NCI-H345 treated with DMSO at 0.1 percent for 48 hours (cell line): ENCODE measurements around the gene STK38.
"Not testable (repeated sequence)": the region's sequence is repeated elsewhere in the genome, so short reads cannot be mapped to it uniquely, and the experiment has no call there.

Experiments used
- DNase-seq: peaks from one replicate; lab custom pipeline; 2025; ENCODE audit not compliant: unreplicated experiment; lab: John Stamatoyannopoulos, UW

STK38 gene

GRCh38 chr6:36546920-36547645 lies at the start of gene STK38:
Gene STK38 (minus strand): TSS chr6:36547479. CDS start chr6:36540202, 7,277 bp downstream.
- peak; percentile 72 for DNase-seq

GRCh38 chr6:36596356-36596755 lies 49.1 kb upstream of the STK38 start:
- no peak for DNase-seq

DNA sequence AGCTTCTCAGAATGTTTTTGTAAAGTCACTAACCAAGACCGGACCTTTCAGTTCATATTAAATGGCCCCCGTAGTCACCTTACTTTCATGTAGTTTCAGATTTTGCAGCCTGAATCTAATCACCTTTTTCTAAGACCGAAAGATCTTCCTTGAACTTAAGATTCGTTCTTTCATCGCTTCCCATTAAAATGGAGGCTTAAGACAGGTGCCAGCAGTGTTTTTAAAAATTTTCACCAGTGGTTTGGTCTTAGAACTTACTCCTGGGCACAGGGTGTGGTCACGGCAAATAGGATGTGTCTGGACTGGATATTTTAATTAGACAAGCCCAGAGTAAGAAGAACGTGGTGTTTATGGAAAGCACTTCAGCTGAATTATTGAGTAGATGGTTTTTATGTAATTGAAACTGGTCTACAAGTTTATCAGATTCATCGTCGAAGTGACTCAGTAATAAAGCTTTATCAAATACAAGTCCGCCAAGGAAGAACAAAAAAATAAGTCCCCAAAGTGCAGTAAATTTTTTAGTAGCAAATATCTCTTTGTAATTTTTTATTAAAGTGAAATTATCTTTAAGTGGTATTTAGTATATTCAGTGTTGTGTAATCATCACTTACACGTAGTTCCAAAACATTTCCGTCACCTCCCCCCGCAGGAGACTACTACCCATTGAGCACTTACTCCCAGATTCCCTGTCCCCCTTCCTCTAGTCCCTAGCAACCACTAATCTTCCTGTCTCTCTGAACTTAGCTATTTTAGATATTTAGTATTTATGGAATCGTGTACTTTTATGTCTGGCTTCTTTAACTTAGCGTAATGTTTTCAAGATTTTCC lies 47.8 kb upstream of the STK38 start:
- DNase-seq: peak; percentile 29

DNA sequence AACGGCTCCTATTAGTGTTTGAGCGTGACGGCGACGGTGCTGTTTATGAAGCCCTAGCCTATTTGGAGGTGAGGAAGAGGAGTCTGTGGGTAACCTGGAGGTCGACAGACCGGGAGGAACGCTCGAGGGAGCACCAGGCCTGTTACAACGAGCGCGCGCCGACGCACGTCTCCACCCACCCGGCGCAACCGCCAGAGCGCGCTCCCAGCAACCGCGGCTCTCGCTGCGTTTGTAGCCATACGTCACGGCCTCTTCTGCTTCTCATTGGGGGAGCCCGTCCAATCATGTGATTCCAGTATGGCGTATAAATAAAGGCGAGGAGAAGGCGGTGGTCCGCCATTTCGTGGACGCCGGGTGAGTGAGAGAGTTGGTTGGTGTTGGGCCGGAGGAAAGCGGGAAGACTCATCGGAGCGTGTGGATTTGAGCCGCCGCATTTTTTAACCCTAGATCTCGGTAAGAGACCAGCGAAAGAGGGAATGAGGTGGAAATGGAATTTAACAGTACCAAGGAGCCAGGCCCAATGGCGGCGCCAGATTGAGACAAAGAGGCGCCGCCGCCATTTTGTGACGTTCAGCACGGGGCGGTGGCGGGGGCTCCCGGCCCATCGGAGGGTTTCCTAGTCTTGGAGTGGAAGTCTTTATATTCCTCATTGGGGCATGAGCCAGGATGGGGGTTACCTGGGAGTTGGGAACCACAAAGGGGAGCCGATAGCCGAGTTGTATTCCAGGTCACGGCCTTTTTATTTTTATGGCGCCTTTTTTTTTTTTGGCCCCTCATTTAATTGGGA lies 46.9 kb upstream of the STK38 start, which contains the start of gene SRSF3:
Gene SRSF3, plus strand, starts transcription at position 334 of the 787 bp plus-strand sequence. CDS start 2,401 bp downstream, outside the sequence.
- peak; percentile 97 for DNase-seq

- DNase-seq: peak; percentile 72
Observed at GRCh38 chr6:36593569-36594028, 46.3 kb upstream of the STK38 start.

DNA sequence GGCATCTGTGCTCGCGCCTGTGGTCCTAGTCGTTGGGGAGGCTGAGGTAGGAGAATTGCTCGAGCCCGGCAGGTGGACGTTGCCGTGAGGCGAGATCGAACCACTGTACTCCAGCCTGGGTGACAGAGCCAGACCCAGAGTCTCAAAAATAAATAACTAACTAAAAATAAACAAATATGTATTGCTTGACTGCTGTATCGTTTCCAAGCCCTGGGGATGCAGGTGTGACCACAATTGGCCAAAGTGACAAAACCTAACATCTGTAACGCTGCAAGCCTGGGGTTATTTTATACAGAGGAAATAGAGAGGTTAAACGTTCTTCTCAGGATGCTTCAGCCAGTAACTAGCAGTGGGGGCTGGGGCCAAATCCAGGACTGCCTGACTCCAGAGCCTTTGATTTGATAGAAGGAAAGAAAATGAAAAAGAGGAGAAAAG lies 45.0 kb upstream of the STK38 start:
- no peak for DNase-seq

GRCh38 chr6:36590237-36590636 lies 43.0 kb upstream of the STK38 start:
- no peak for DNase-seq

DNA sequence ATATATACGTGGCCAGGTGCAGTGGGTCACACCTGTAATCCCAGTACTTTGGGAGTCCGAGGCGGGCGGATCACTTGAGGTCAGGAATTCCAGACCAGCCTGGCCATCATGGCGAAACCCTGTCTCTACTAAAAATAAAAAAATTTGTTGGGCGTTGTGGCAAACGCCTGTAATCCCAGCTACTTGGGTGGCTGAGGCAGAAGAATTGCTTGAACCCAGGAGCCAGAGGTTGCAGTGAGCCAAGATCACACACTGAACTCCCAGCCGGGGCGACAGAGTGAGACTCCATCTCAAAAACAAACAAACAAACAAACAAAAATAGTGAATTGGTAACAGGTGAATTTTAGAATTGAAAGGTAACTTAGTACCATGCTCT lies 41.7 kb upstream of the STK38 start:
- not testable (repeated sequence) for DNase-seq

DNA sequence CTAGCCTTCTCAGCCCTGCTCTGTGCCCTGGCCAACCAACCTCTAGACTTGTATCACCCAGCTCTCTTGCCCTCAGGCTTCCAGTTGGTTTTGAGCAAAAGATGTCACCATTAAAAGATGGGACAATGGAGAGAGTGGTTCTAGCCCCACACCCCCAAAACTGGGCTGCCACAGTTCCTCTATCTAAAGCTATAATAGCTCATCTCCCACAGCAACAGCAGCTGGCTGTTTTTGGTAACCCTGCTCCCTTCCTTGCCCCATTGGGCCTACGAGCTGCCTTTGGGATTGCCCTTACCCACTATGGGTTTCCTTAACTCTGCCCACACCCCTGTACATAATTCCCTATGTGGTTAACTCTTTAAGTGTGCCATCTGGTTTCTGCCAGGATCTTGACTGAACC lies 39.3 kb upstream of the STK38 start:
- no peak for DNase-seq

- DNase-seq: no peak
Observed at GRCh38 chr6:36581716-36582115, 34.4 kb upstream of the STK38 start.

GRCh38 chr6:36580184-36580526 lies 32.9 kb upstream of the STK38 start:
- no peak for DNase-seq

- no peak for DNase-seq
Observed at GRCh38 chr6:36578431-36578830, 31.2 kb upstream of the STK38 start.

DNA sequence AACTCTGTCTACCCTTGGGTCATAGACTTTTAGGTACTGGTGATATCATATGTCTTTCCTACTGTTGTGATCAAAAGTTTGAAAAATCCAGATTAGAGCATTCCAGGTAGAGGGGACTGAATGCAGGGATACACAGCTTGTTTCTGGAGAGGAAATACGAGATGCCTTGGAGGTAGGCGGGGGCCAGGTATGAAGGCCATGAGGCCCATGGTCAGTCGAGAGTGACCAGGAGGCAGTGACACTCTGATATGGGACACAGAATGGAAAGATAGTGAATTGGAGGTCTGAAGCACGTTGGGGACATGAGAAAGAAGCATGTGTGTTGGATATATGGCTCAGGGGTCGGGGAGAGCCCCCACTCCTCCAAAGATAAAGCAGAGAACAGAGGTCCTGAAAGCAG lies 30.8 kb upstream of the STK38 start:
- DNase-seq: no peak

GRCh38 chr6:36577301-36577700 lies 30.0 kb upstream of the STK38 start:
- no peak for DNase-seq

DNA sequence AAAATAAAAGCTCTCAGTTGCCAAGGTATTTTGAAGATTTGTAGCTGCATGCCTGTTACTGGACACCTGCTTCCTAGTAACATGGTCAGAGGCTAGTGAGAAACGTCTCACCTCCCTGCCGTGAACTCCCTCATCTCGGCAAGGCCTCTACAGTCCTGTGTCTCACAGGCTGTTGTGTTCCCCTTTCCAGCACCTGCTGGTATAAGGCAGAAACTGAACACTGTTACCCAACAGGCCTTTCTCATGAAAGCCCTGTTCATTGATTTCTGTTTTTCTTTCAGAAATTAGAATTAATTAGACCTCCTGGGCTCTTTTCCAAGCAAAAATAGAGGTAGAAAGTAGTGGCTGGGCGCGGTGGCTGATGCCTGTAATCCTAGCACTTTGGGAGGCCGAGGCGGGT lies 29.3 kb upstream of the STK38 start:
- no peak for DNase-seq

GRCh38 chr6:36574679-36575078 lies 27.4 kb upstream of the STK38 start:
- DNase-seq: no peak

DNA sequence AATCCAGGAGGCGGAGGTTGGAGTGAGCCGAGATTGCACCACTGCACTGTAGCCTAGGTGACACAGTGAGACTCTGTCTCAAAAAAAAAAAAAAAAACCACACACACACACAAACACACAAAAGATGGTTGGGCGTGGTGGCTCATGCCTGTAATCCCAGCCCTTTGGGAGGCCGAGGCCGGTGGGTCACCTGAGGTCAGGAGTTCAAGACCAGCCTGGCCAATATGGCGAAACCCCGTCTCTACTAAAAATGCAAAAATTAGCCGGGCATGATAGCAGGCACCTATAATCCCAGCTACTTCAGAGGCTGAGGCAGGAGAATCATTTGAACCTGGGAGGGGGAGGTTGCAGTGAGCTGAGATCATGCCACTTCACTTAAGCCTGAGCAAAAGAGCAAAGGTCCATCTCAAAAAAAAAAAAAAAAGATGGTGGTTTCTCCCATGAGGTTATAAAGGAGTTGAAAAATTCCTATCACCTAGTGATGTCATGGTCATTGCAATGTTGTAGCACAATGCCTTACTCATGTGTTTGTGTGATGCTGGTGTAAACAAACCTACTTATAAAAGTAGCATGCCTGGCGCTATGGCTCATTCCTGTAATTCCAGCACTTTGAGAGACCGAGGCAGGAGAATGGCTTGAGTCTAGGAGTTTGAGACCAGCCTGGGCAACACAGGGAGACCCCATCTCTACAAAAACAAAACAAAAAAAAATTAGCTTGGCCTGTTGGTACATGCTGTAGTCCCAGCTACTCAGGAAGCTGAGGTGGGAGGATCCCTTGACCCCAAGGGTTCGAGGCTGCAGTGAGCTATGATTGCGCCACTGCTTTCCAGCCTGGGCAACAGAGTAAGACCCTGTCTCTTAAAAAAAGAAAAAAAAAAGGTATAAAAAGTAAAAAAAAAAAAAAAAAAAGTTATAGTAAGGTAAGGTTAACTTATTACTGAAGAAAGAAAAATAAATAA lies 25.4 kb upstream of the STK38 start:
- DNase-seq: not testable (repeated sequence)

DNA sequence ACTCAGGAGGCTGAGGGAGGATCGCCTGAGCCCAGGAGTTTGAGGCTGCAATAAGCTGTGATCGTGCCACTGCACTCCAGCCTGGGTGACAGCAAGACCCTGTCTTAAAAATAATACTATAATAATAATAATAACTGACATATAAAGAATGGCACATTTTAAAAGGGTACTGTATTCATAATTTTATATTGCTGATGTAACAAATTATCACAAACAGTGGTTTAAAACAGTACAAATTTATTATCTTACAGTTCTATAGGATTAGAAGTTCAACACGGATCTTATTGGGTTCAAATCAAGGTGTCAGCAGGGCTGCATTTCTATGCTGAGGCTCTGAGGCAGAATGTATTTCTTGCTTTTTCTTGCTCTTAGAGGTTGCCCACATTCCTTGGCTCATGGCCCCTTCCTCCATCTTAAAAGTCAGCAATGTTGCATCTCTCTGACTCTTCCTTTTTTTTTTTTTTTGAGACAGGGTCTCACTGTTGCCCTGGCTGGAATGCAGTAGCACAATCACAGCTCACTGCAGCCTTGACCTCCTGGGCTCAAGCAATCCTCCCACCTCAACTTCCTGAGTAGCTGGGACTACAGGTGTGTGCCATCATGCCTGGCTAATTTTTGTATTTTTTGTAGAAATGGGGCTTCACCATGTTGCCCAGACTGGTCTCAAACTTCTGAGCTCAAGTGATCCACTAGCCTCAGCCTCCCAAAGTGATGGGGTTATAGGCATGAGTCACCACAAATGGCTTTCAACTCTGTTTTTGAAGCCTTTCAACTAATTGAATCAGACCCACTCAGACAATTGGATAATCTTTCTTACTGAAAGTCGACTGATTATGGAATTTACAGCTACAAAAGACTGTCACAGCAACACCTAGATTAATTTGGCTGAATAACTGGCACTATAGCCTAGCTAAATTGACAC lies 24.1 kb upstream of the STK38 start:
- DNase-seq: no peak

DNA sequence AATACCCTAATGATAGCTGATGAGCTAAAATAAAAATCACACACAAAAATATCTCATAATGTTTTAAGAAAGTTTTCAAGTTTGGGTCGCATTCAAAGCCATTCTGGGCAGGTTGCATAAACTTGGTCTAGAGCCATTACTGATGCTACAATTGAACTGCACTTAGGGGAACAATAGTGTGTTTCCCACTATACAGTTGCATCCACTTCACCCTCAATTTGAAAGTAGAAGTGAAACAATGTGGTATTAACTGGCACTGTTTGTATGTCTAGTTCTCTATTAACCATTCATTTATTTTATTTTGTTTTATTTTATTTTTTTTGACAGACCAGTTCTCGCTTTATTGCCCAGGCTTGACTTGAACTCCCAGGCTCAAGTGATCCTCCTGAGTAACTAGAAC lies 23.0 kb upstream of the STK38 start:
- no peak for DNase-seq
